ENCODE results near the gene NFIA.

GRCh38 chr1:61327436-61327835 lies 245.1 kb downstream of the NFIA start:
- TF ChIP-seq CTCF (conservative IDR thresholded peaks at IDR 0.05; ENCODE audit: low read depth, low read length) (no peak), EZH2 (IDR thresholded peaks at IDR 0.05; ENCODE audit: borderline replicate concordance, low read depth, low read length, poor library complexity, severe bottlenecking) (no peak)
